H1 (cell line): Measurements from ENCODE around the gene TXNDC5. TPM values are rescaled to one million over a fixed set of nuclear protein-coding genes. Genes with fewer than 3 reads are reported as not detected.

Experiments
- CTCF ChIA-PET: fragments of 300-600 bp; sonication (Branson Sonifier 250); formaldehyde crosslinking; loops from one replicate; lab custom pipeline; 2021; ENCODE audit not compliant: partially characterized antibody; lab: Charles Lee
- POLR2A ChIA-PET: fragments of 300-600 bp; sonication (Branson Sonifier 250); formaldehyde crosslinking; loops from one replicate; lab custom pipeline; 2021; ENCODE audit warnings: inconsistent platforms; ENCODE audit not compliant: partially characterized antibody; lab: Charles Lee
- DNase-seq, 2 experiments: peaks; one replicate each; pipeline versions ENCODE4 v3.0.0 to v3.0.0-alpha.2; 2010 to 2022; ENCODE audit warnings: low spot score in 2 of 2, low read depth in 1 of 2, mixed read lengths in 1 of 2
- FAIRE-seq: peaks from 2 replicates; lab custom pipeline; 2011; peaks lifted over from hg19 to GRCh38; lab: Jason Lieb, UNC
- H2AFZ ChIP-seq: 2 replicates; pipeline ENCODE4 v1.8.1; 2012; ENCODE audit warnings: low read length, inconsistent platforms
- H2AK5ac ChIP-seq: 2 replicates; pipeline ENCODE4 v1.6.1; 2013; ENCODE audit warnings: low read depth, low read length
- H2BK120ac ChIP-seq: replicated peaks from 2 replicates; pipeline ENCODE3; 2013; ENCODE audit warnings: low read depth, low read length, inconsistent platforms
- H2BK12ac ChIP-seq: 2 replicates; pipeline ENCODE4 v1.6.1; 2013; ENCODE audit warnings: low read depth, low read length
- H2BK15ac ChIP-seq: 2 replicates; pipeline ENCODE4 v1.6.1; 2013; ENCODE audit warnings: low read length
- H2BK20ac ChIP-seq: 2 replicates; pipeline ENCODE4 v1.6.1; 2013; ENCODE audit warnings: low read length
- H2BK5ac ChIP-seq: 2 replicates; pipeline ENCODE4 v1.6.1; 2013; ENCODE audit warnings: low read depth, low read length
- H3K14ac ChIP-seq: 2 replicates; pipeline ENCODE4 v1.6.1; 2013; ENCODE audit warnings: inconsistent platforms; ENCODE audit not compliant: insufficient read length
- H3K18ac ChIP-seq: 2 replicates; pipeline ENCODE4 v1.6.1; 2013; ENCODE audit warnings: low read length; ENCODE audit errors: extremely low read depth
- H3K23ac ChIP-seq: 2 replicates; pipeline ENCODE4 v1.6.1; 2013; ENCODE audit warnings: inconsistent platforms; ENCODE audit not compliant: insufficient read length
- H3K23me2 ChIP-seq: 2 replicates; pipeline ENCODE4 v1.6.1; 2013; ENCODE audit warnings: low read depth, low read length
- H3K27ac ChIP-seq: 2 replicates; pipeline ENCODE4 v1.6.1; 2011; ENCODE audit warnings: low read depth, low read length, inconsistent platforms
- H3K27me3 ChIP-seq, 4 experiments: replicated peaks in 1 of 4; 1 replicate in 1 of 4; 2 replicates in 3 of 4; pipeline versions ENCODE4 v1.6.1 to v1.8.1; 2011 to 2013; ENCODE audit warnings: low read length in 3 of 4, mild to moderate bottlenecking in 3 of 4, inconsistent platforms in 2 of 4, mixed read lengths in 2 of 4, moderate library complexity in 1 of 4; ENCODE audit not compliant: control insufficient read depth in 3 of 4, insufficient read depth in 3 of 4; ENCODE audit errors: extremely low read depth in 1 of 4
- H3K36me3 ChIP-seq, 4 experiments: 2 replicates each; pipeline versions ENCODE4 v1.6.1 to v1.8.1; 2011 to 2013; ENCODE audit warnings: mild to moderate bottlenecking in 4 of 4, low read length in 3 of 4, moderate library complexity in 2 of 4, control low read depth in 1 of 4, inconsistent platforms in 1 of 4; ENCODE audit not compliant: insufficient read depth in 4 of 4, control insufficient read depth in 2 of 4
- H3K4ac ChIP-seq: replicated peaks from 2 replicates; pipeline ENCODE3; 2013; ENCODE audit warnings: low read length, low read depth, mixed read lengths, inconsistent platforms; ENCODE audit not compliant: insufficient read length
- H3K4me1 ChIP-seq, 4 experiments: replicated peaks in 1 of 4; 1 replicate in 1 of 4; 2 replicates in 3 of 4; pipeline versions ENCODE4 v1.6.1 to v1.8.1; 2011 to 2013; ENCODE audit warnings: low read length in 3 of 4, inconsistent platforms in 2 of 4, mixed read lengths in 1 of 4; ENCODE audit not compliant: insufficient read depth in 4 of 4, control insufficient read depth in 3 of 4
- H3K4me2 ChIP-seq, 2 experiments: 2 replicates each; pipeline versions ENCODE4 v1.6.1 to v1.8.1; 2011 to 2013; ENCODE audit warnings: low read depth in 2 of 2, low read length in 2 of 2, control low read depth in 1 of 2, inconsistent platforms in 1 of 2, mild to moderate bottlenecking in 1 of 2; ENCODE audit not compliant: insufficient read depth in 1 of 2
- H3K4me3 ChIP-seq, 4 experiments: fragments of 200-600, 300-600 bp in 1 of 4; sonication (generic), shearing (Covaris generic), sonication (Bioruptor Twin) in 1 of 4; 2 replicates each; pipeline versions ENCODE4 v1.5.1 to v1.8.1; 2011 to 2016; ENCODE audit warnings: low read length in 4 of 4, low read depth in 3 of 4, control low read depth in 2 of 4, inconsistent platforms in 2 of 4, mild to moderate bottlenecking in 2 of 4, mixed read lengths in 1 of 4, moderate library complexity in 1 of 4; ENCODE audit not compliant: insufficient read depth in 2 of 4; ENCODE audit errors: extremely low read depth in 1 of 4
- H3K56ac ChIP-seq: replicated peaks from 2 replicates; pipeline ENCODE3; 2013; ENCODE audit warnings: low read depth, mild to moderate bottlenecking, mixed read lengths, low read length, inconsistent platforms; ENCODE audit not compliant: insufficient read length
- H3K79me1 ChIP-seq: 2 replicates; pipeline ENCODE4 v1.6.1; 2013; ENCODE audit warnings: low read depth, low read length, control low read depth
- H3K79me2 ChIP-seq, 2 experiments: 2 replicates each; pipeline versions ENCODE4 v1.6.1 to v1.8.1; 2012 to 2013; ENCODE audit warnings: low read length in 2 of 2, mild to moderate bottlenecking in 2 of 2, inconsistent platforms in 1 of 2; ENCODE audit not compliant: insufficient read depth in 2 of 2, control insufficient read depth in 1 of 2
- H3K9ac ChIP-seq, 4 experiments: replicated peaks in 1 of 4; 1 replicate in 1 of 4; 2 replicates in 3 of 4; pipeline versions ENCODE4 v1.6.1 to v1.8.1; 2011 to 2013; ENCODE audit warnings: low read depth in 3 of 4, low read length in 3 of 4, control low read depth in 2 of 4, mild to moderate bottlenecking in 2 of 4, moderate library complexity in 2 of 4, inconsistent platforms in 1 of 4; ENCODE audit errors: extremely low read depth in 1 of 4
- H3K9me3 ChIP-seq, 2 experiments: 2 replicates each; pipeline versions ENCODE4 v1.6.1 to v1.8.1; 2012 to 2013; ENCODE audit warnings: mild to moderate bottlenecking in 2 of 2, moderate library complexity in 2 of 2, control low read depth in 1 of 2, inconsistent platforms in 1 of 2, low read depth in 1 of 2, low read length in 1 of 2, mixed read lengths in 1 of 2; ENCODE audit not compliant: insufficient read depth in 2 of 2
- H4K20me1 ChIP-seq, 2 experiments: replicated peaks in 1 of 2; 2 replicates each; pipeline versions ENCODE3 to v1.8.1; 2011 to 2013; ENCODE audit warnings: inconsistent platforms in 2 of 2, low read length in 2 of 2, mild to moderate bottlenecking in 1 of 2; ENCODE audit not compliant: insufficient read depth in 2 of 2, control insufficient read depth in 1 of 2
- H4K5ac ChIP-seq: 2 replicates; pipeline ENCODE4 v1.6.1; 2013; ENCODE audit warnings: low read length, low read depth, mixed read lengths, inconsistent platforms; ENCODE audit not compliant: insufficient read length
- H4K8ac ChIP-seq: 2 replicates; pipeline ENCODE4 v1.8.0; 2013; ENCODE audit warnings: mild to moderate bottlenecking, moderate library complexity, low read length, inconsistent platforms; ENCODE audit not compliant: insufficient read depth; ENCODE audit errors: extremely low read depth
- H4K91ac ChIP-seq: replicated peaks from 2 replicates; pipeline ENCODE3; 2013; ENCODE audit warnings: low read length, mixed read lengths, inconsistent platforms; ENCODE audit not compliant: insufficient read length
- CBX8 ChIP-seq: fragments of 300-800, 300-1000 bp; sonication (generic); IDR thresholded peaks from 2 replicates; pipeline ENCODE4 v1.7.1; 2016; ENCODE audit warnings: low read depth, low read length, borderline replicate concordance
- CREB1 ChIP-seq: IDR thresholded peaks from 2 replicates; pipeline ENCODE4 v1.6.1; 2012; ENCODE audit warnings: inconsistent platforms
- CTBP2 ChIP-seq: IDR thresholded peaks from 2 replicates; pipeline ENCODE4 v1.7.0; 2011; ENCODE audit warnings: borderline replicate concordance, mild to moderate bottlenecking, moderate library complexity, mixed read lengths, low read length; ENCODE audit not compliant: insufficient read depth, insufficient read length
- EP300 ChIP-seq, 2 experiments: IDR thresholded peaks; 1 replicate in 1 of 2; 2 replicates in 1 of 2; pipeline ENCODE4 v1.6.1; 2011 to 2012; ENCODE audit warnings: low read depth in 2 of 2, low read length in 2 of 2, mild to moderate bottlenecking in 2 of 2, borderline replicate concordance in 1 of 2, inconsistent platforms in 1 of 2, moderate library complexity in 1 of 2
- EZH2 ChIP-seq: fragments of 200-600 bp; sonication (generic); IDR thresholded peaks from 2 replicates; pipeline ENCODE4 v1.7.1; 2012; ENCODE audit warnings: low read depth, mild to moderate bottlenecking, moderate library complexity, low read length, inconsistent platforms; ENCODE audit not compliant: severe bottlenecking
- HDAC2 ChIP-seq, 2 experiments: fragments of 300-600 bp in 1 of 2; sonication (generic) in 1 of 2; IDR thresholded peaks; 2 replicates each; pipeline ENCODE4 v1.6.1; 2011 to 2012; ENCODE audit warnings: low read depth in 2 of 2, low read length in 2 of 2, mild to moderate bottlenecking in 2 of 2, moderate library complexity in 2 of 2, borderline replicate concordance in 1 of 2, inconsistent platforms in 1 of 2
- MAFK ChIP-seq: IDR thresholded peaks from 2 replicates; pipeline ENCODE4 v1.6.1; 2012; ENCODE audit warnings: low read depth, mild to moderate bottlenecking, improper control_type of control experiment, low read length
- NANOG ChIP-seq: IDR thresholded peaks from 2 replicates; pipeline ENCODE4 v1.6.1; 2011; ENCODE audit warnings: low read length, low read depth, mild to moderate bottlenecking, inconsistent platforms; ENCODE audit not compliant: insufficient read depth, poor library complexity, severe bottlenecking
- POLR2A ChIP-seq, 2 experiments: IDR thresholded peaks; 1 replicate in 1 of 2; 2 replicates in 1 of 2; pipeline ENCODE4 v1.6.1; 2011; ENCODE audit warnings: low read depth in 2 of 2, low read length in 2 of 2, mild to moderate bottlenecking in 2 of 2; ENCODE audit errors: control extremely low read depth in 1 of 2
- SP1 ChIP-seq: IDR thresholded peaks from 2 replicates; pipeline ENCODE4 v1.6.1; 2011; ENCODE audit warnings: low read depth, low read length
- SP2 ChIP-seq: IDR thresholded peaks from 2 replicates; pipeline ENCODE4 v1.6.1; 2012; ENCODE audit warnings: mild to moderate bottlenecking, low read length, inconsistent platforms
- SP4 ChIP-seq: IDR thresholded peaks from 2 replicates; pipeline ENCODE4 v1.6.1; 2012; ENCODE audit warnings: low read length, inconsistent platforms
- SUZ12 ChIP-seq: fragments of 200-600 bp; sonication (generic); IDR thresholded peaks from 2 replicates; pipeline ENCODE4 v1.6.1; 2012; ENCODE audit warnings: mild to moderate bottlenecking, inconsistent platforms, low read length, moderate library complexity, mixed read lengths
- TAF7 ChIP-seq: optimal IDR thresholded peaks from 2 replicates; pipeline ENCODE3; 2011; ENCODE audit warnings: low read depth, mild to moderate bottlenecking, inconsistent platforms, low read length, moderate library complexity, borderline replicate concordance
- WGBS, 2 experiments: shearing (Covaris generic) in 1 of 2; methylation state at CpG; one replicate each; pipeline versions ENCODE4 v1.1.6 to v1.1.7; 2013 to 2015; ENCODE audit warnings: low lambda C conversion rate in 2 of 2, mixed read lengths in 2 of 2, inconsistent platforms in 1 of 2, low coverage in 1 of 2, missing lambda C conversion rate in 1 of 2; ENCODE audit not compliant: insufficient replicate concordance in 2 of 2, insufficient coverage in 1 of 2, insufficient read length in 1 of 2; ENCODE audit errors: extremely low coverage in 1 of 2, missing lambda C conversion rate in 1 of 2; 5-methylcytosine and 5-hydroxymethylcytosine counted together
- polyA plus RNA-seq, 7 experiments: library from polyadenylated mRNA; depleted of rRNA in 3 of 7; stranded (reverse) in 5 of 7; unstranded in 2 of 7; fragments of >200 nt in 5 of 7; fragments of 200-250 nt in 2 of 7; gene quantifications; 1 replicate in 5 of 7; 2 replicates in 1 of 7; 4 replicates in 1 of 7; pipeline versions ENCODE4 v1.2.1 to v1.2.3, GENCODE V29; 2011 to 2013; ENCODE audit warnings: missing spikeins in 2 of 7, mixed read lengths in 2 of 7
- total RNA-seq: library from RNA; stranded (reverse); fragmentation: NEBNext Ultra II Directional; extraction: Animal tissue kit (Norgen Biotek cat#: 25700); gene quantifications from 2 replicates; pipeline ENCODE4 v1.2.1, GENCODE V29; 2021

TXNDC5 gene
- total and polyA plus RNA-seq, 2 of the 8 experiments (the other 6 are each of a cell fraction or from before 2014, with no cell fraction given), result 114 to 172 TPM

DNA sequence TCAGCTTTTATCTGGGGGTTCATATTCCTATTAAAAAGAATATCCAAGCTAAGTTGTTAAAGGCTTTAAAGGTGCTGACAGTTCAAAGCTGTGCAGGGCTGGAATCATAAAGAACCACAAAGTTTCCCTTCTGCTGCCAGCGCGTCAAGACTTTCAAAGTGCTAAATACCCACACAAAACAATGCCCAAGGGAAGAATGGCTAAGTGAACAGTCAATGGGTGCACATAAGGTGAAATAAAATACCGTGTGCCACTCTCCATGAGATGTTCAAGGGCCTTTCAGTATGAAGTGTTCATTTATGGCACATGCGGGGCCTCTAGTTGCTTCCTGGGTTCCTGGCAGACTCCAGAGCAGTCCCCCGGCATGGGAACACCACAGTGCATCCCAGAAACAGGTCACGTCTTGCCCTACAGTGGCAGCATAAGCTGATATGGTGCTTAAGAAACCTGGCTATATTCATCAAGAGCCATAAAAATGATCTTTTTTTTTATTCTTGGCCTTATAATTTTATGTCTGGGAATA lies 14.1 kb downstream of the TXNDC5 start:
- no peak overlapping the region for H4K5ac ChIP-seq
- H3K56ac ChIP-seq, result no peak overlapping the region
- DNase-seq (no peak), FAIRE-seq (no peak)
- H3K36me3 ChIP-seq, result peaks cover 43 to 81% (median 74%) of the 10 kb centered on the region in 4 experiments
- no peaks in the 10 kb centered on the region for H3K79me2 ChIP-seq
- WGBS, 2 experiments, result 97% methylated on average over 6 of the region's 6 CpGs; no CpG with 5 or more reads in 1 of the 2 experiments
- H2BK5ac ChIP-seq, result no peak overlapping the region
- no peak overlapping the region for H3K18ac ChIP-seq
- H3K4me2 ChIP-seq, result no peak overlapping the region
- H3K23me2 ChIP-seq, result no peaks in the 10 kb centered on the region
- ChIA-PET CTCF (interaction anchor here (1.0 to 1.2 kb wide), 2 partner anchors 163 to 223 kb away, joined by 3 read pairs; no protein-coding TSS in a partner anchor), POLR2A (interaction anchor here (1.0 kb wide), 1 partner anchor 13 kb away, joined by 4 read pairs; no protein-coding TSS in a partner anchor)
- no peak overlapping the region for H3K4me3 ChIP-seq
- no peak overlapping the region for H4K91ac ChIP-seq
- no peak overlapping the region for H2BK120ac ChIP-seq
- H2BK15ac ChIP-seq, result no peak overlapping the region
- no peak overlapping the region for H2BK20ac ChIP-seq
- no peak overlapping the region for H2AK5ac ChIP-seq
- H4K8ac ChIP-seq, result no peak overlapping the region
- H3K23ac ChIP-seq, result no peak overlapping the region
- H3K4me1 ChIP-seq, result no peaks in the 10 kb centered on the region
- no peak overlapping the region for H3K4ac ChIP-seq
- no peaks in the 10 kb centered on the region for H3K27me3 ChIP-seq
- H2BK12ac ChIP-seq, result no peak overlapping the region
- H3K79me1 ChIP-seq, result no peaks in the 10 kb centered on the region; the same call in 1 of the 2 replicates
- no peak overlapping the region for H3K9ac ChIP-seq
- no peaks in the 10 kb centered on the region for H3K9me3 ChIP-seq
- no peak overlapping the region for H2AFZ ChIP-seq
- no peak overlapping the region for H3K27ac ChIP-seq
- no peak overlapping the region for H3K14ac ChIP-seq
- H4K20me1 ChIP-seq, result peaks cover 5 to 9% of the 10 kb centered on the region in 2 experiments
- TF ChIP-seq HDAC2 (IDR thresholded peaks at IDR 0.05; ENCODE audit: borderline replicate concordance in 1 of 2, low read depth in 2 of 2, low read length in 2 of 2), result no peak
- TF ChIP-seq SP2, result no peak
- no peak for TF ChIP-seq SP1
- TF ChIP-seq TAF7, result no peak
- TF ChIP-seq NANOG, result no peak
- TF ChIP-seq POLR2A (IDR thresholded peaks at IDR 0.05; ENCODE audit: control extremely low read depth in 1 of 2, low read depth in 2 of 2, low read length in 2 of 2), result no peak
- TF ChIP-seq SUZ12, result no peak
- no peak for TF ChIP-seq MAFK
- TF ChIP-seq EZH2, result no peak
- no peak for TF ChIP-seq CREB1
- no peak for TF ChIP-seq EP300 (IDR thresholded peaks at IDR 0.05; ENCODE audit: borderline replicate concordance in 1 of 2, low read depth in 2 of 2, low read length in 2 of 2)
- TF ChIP-seq SP4, result no peak
- no peak for TF ChIP-seq CTBP2
- TF ChIP-seq CBX8, result no peak
